WTC11 (cell line): ENCODE data around the gene TACC2. TPM values are rescaled to one million over a fixed set of nuclear protein-coding genes. Genes with fewer than 3 reads are reported as not detected.

Experiments
- ATAC-seq: fragments of 200-7000 bp; cut with Tn5 transposase; 2 replicates; pipeline ENCODE4 v1.10.0; 2021; ENCODE audit warnings: mild to moderate bottlenecking, moderate library complexity
- CTCF ChIA-PET: fragments of 300-600 bp; sonication (Branson Sonifier 250); formaldehyde crosslinking; loops from one replicate; lab custom pipeline; 2021; ENCODE audit warnings: antibody characterized with exemption; lab: Charles Lee
- POLR2A ChIA-PET: fragments of 350-600 bp; sonication (Branson Sonifier 250); formaldehyde crosslinking; loops from one replicate; lab custom pipeline; 2021; ENCODE audit warnings: antibody characterized with exemption; lab: Charles Lee
- DNase-seq: peaks from one replicate; pipeline ENCODE4 v3.0.0; 2021; ENCODE audit warnings: low spot score
- H3K27ac Mint-ChIP-seq: 2 replicates; pipeline ENCODE4 v1.8.0; 2021; ENCODE audit warnings: mixed read lengths
- H3K27me3 Mint-ChIP-seq: 2 replicates; pipeline ENCODE4 v1.8.0; 2021; ENCODE audit warnings: low read depth, mild to moderate bottlenecking, moderate library complexity, mixed read lengths
- H3K36me3 Mint-ChIP-seq: 2 replicates; pipeline ENCODE4 v1.8.0; 2021; ENCODE audit warnings: mixed read lengths
- H3K4me1 Mint-ChIP-seq: 2 replicates; pipeline ENCODE4 v1.8.0; 2022; ENCODE audit warnings: mixed read lengths
- H3K4me3 Mint-ChIP-seq: 2 replicates; pipeline ENCODE4 v1.8.0; 2021; ENCODE audit warnings: mild to moderate bottlenecking, moderate library complexity, mixed read lengths
- H3K9me3 Mint-ChIP-seq: 2 replicates; pipeline ENCODE4 v1.8.0; 2021; ENCODE audit warnings: mixed read lengths
- AR ChIP-seq: fragments of 250-450 bp; sonication (Bioruptor Pico); IDR thresholded peaks from 2 replicates; pipeline ENCODE4 v1.9.0; 2021; ENCODE audit warnings: mild to moderate bottlenecking
- CBFB ChIP-seq: sonication (generic); formaldehyde crosslinking; IDR thresholded peaks from 2 replicates; pipeline ENCODE4 v1.8.1; 2022; ENCODE audit warnings: mild to moderate bottlenecking, low read depth, missing genetic modification reagents
- CTCF ChIP-seq: fragments of 200-600 bp; IDR thresholded peaks from 2 replicates; pipeline ENCODE4 v1.8.0; 2022; ENCODE audit warnings: antibody characterized with exemption
- E2F4 ChIP-seq: sonication (generic); formaldehyde crosslinking; IDR thresholded peaks from 2 replicates; pipeline ENCODE4 v1.8.1; 2022; ENCODE audit warnings: low read depth, mild to moderate bottlenecking, moderate library complexity, missing genetic modification reagents, borderline replicate concordance
- ETV6 ChIP-seq: sonication (generic); formaldehyde crosslinking; IDR thresholded peaks from 2 replicates; pipeline ENCODE4 v1.8.1; 2022; ENCODE audit warnings: mild to moderate bottlenecking, missing genetic modification reagents
- FOXJ3 ChIP-seq: sonication (generic); formaldehyde crosslinking; IDR thresholded peaks from 2 replicates; pipeline ENCODE4 v1.9.0; 2021; ENCODE audit warnings: missing genetic modification reagents, mild to moderate bottlenecking, borderline replicate concordance
- FOXK1 ChIP-seq: sonication (generic); formaldehyde crosslinking; IDR thresholded peaks from 2 replicates; pipeline ENCODE4 v1.8.0; 2022; ENCODE audit warnings: mild to moderate bottlenecking, moderate library complexity, missing genetic modification reagents
- FOXP1 ChIP-seq: sonication (generic); formaldehyde crosslinking; IDR thresholded peaks from 2 replicates; pipeline ENCODE4 v1.8.0; 2022; ENCODE audit warnings: missing genetic modification reagents, mild to moderate bottlenecking, moderate library complexity, borderline replicate concordance
- GABPB1 ChIP-seq: sonication (generic); formaldehyde crosslinking; IDR thresholded peaks from 2 replicates; pipeline ENCODE4 v1.8.1; 2023; ENCODE audit warnings: mild to moderate bottlenecking, missing genetic modification reagents
- MAX ChIP-seq: sonication (generic); formaldehyde crosslinking; IDR thresholded peaks from 2 replicates; pipeline ENCODE4 v1.8.0; 2022; ENCODE audit warnings: mild to moderate bottlenecking, missing genetic modification reagents
- MYBL2 ChIP-seq: sonication (generic); formaldehyde crosslinking; IDR thresholded peaks from 2 replicates; pipeline ENCODE4 v1.8.1; 2023; ENCODE audit warnings: mild to moderate bottlenecking, moderate library complexity, missing genetic modification reagents
- NR3C1 ChIP-seq: sonication (generic); formaldehyde crosslinking; conservative IDR thresholded peaks from 2 replicates; pipeline ENCODE4 v1.8.1; 2023; ENCODE audit warnings: low read depth, mild to moderate bottlenecking, missing genetic modification reagents
- PRDM15 ChIP-seq: sonication (generic); formaldehyde crosslinking; IDR thresholded peaks from 2 replicates; pipeline ENCODE4 v1.8.0; 2022; ENCODE audit warnings: missing genetic modification reagents
- PRRX2 ChIP-seq: fragments of 250-450 bp; sonication (Bioruptor Pico); IDR thresholded peaks from 2 replicates; pipeline ENCODE4 v1.8.0; 2021; ENCODE audit warnings: mild to moderate bottlenecking
- SOX15 ChIP-seq: fragments of 250-450 bp; sonication (Bioruptor Pico); IDR thresholded peaks from 2 replicates; pipeline ENCODE4 v1.9.0; 2021; ENCODE audit warnings: mild to moderate bottlenecking
- TEAD1 ChIP-seq: sonication (generic); formaldehyde crosslinking; IDR thresholded peaks from 2 replicates; pipeline ENCODE4 v1.8.0; 2022; ENCODE audit warnings: mild to moderate bottlenecking, missing genetic modification reagents
- TEAD4 ChIP-seq: sonication (generic); formaldehyde crosslinking; IDR thresholded peaks from 2 replicates; pipeline ENCODE4 v1.8.0; 2022; ENCODE audit warnings: mild to moderate bottlenecking, missing genetic modification reagents
- USF2 ChIP-seq: sonication (generic); formaldehyde crosslinking; IDR thresholded peaks from 2 replicates; pipeline ENCODE4 v1.8.1; 2023; ENCODE audit warnings: mild to moderate bottlenecking, missing genetic modification reagents, moderate library complexity
- ZBTB21 ChIP-seq: sonication (generic); formaldehyde crosslinking; IDR thresholded peaks from 2 replicates; pipeline ENCODE4 v1.8.1; 2023; ENCODE audit warnings: mild to moderate bottlenecking, missing genetic modification reagents, borderline replicate concordance
- ZNF138 ChIP-seq: sonication (generic); formaldehyde crosslinking; conservative IDR thresholded peaks from 2 replicates; pipeline ENCODE4 v1.8.1; 2022; ENCODE audit warnings: mild to moderate bottlenecking, moderate library complexity, missing genetic modification reagents
- ZNF396 ChIP-seq: fragments of 250-450 bp; sonication (Bioruptor Pico); IDR thresholded peaks from 2 replicates; pipeline ENCODE4 v1.8.0; 2021; ENCODE audit warnings: mild to moderate bottlenecking, moderate library complexity, borderline replicate concordance
- ZNF416 ChIP-seq: fragments of 250-450 bp; sonication (Bioruptor Pico); IDR thresholded peaks from 2 replicates; pipeline ENCODE4 v1.9.0; 2021; ENCODE audit warnings: mild to moderate bottlenecking, inconsistent platforms
- total RNA-seq: library from RNA; stranded (reverse); gene quantifications from 3 replicates; pipeline ENCODE4 v1.2.3, GENCODE V29; 2021

The TACC2 gene
- total RNA-seq, 1 experiment from 2014 or later, result 28.9 TPM

GRCh38 chr10:122143238-122143841 is 154.4 kb downstream of the TACC2 start:
- no peak for DNase-seq
- peak; percentile 38 for ATAC-seq
- peaks cover 18% of the 10 kb centered on the region for H3K9me3 Mint-ChIP-seq
- no peak for TF ChIP-seq ETV6
- TF ChIP-seq AR (CRISPR knock-in tag), result no peak
- no peak for TF ChIP-seq FOXK1
- TF ChIP-seq TEAD1 (CRISPR knock-in tag), result no peak
- TF ChIP-seq GABPB1, result no peak
- no peak for TF ChIP-seq CTCF
- no peak for TF ChIP-seq NR3C1
- TF ChIP-seq USF2 (CRISPR knock-in tag), result no peak
- TF ChIP-seq TEAD4 (CRISPR knock-in tag), result no peak
- no peak for TF ChIP-seq ZBTB21 (CRISPR knock-in tag)
- no peak for TF ChIP-seq FOXP1 (CRISPR knock-in tag)
- TF ChIP-seq MAX (CRISPR knock-in tag), result no peak
- no peak for TF ChIP-seq PRRX2 (CRISPR knock-in tag)
- no peak for TF ChIP-seq ZNF396 (CRISPR knock-in tag)
- TF ChIP-seq E2F4, result no peak
- no peak for TF ChIP-seq SOX15 (CRISPR knock-in tag)
- no peak for TF ChIP-seq FOXJ3
- no peak for TF ChIP-seq MYBL2 (CRISPR knock-in tag)
- no peak for TF ChIP-seq ZNF416 (CRISPR knock-in tag)
- H3K36me3 Mint-ChIP-seq, result peaks cover 24% of the 10 kb centered on the region
- no peaks in the 10 kb centered on the region; the same call in 1 of the 2 replicates for H3K27me3 Mint-ChIP-seq
- ChIA-PET POLR2A (no interaction called here), CTCF (interaction anchor here (0.7 to 2.3 kb wide), 15 partner anchors 12 to 114 kb away, joined by 3 to 16 read pairs (median 5); no protein-coding TSS in a partner anchor)
- peaks cover 13% of the 10 kb centered on the region for H3K4me1 Mint-ChIP-seq
- no peak overlapping the region; the same call in 1 of the 2 replicates for H3K27ac Mint-ChIP-seq
- H3K4me3 Mint-ChIP-seq, result no peak overlapping the region

- Mint-ChIP-seq H3K4me3 (no peak overlapping the region), H3K36me3 (peaks cover 24% of the 10 kb centered on the region)
- POLR2A ChIA-PET, result interaction anchor here (0.5 kb wide), 1 partner anchor 58 kb away, joined by 5 read pairs; no protein-coding TSS in a partner anchor
Observed at GRCh38 chr10:122144199-122144598, 155.2 kb downstream of the TACC2 start.

More at GRCh38 chr10:122144199-122144598, 155.2 kb downstream of the TACC2 start:
- ATAC-seq, result no peak
- peaks cover 21% of the 10 kb centered on the region for H3K4me1 Mint-ChIP-seq
- no peaks in the 10 kb centered on the region; the same call in 1 of the 2 replicates for H3K27me3 Mint-ChIP-seq
- CTCF ChIA-PET, result interaction anchor here (0.6 to 1.3 kb wide), 3 partner anchors 11 to 200 kb away, joined by 3 read pairs; no protein-coding TSS in a partner anchor
- TF ChIP-seq ZNF138 (CRISPR knock-in tag) (no peak), CBFB (CRISPR knock-in tag) (no peak), PRDM15 (CRISPR knock-in tag) (no peak)
- H3K9me3 Mint-ChIP-seq, result peaks cover 18% of the 10 kb centered on the region
- no peak overlapping the region for H3K27ac Mint-ChIP-seq
- DNase-seq, result no peak
